Activated CD4-positive, alpha-beta T cell treated with anti-CD3 and anti-CD28 coated beads, Interleukin-2, amount 50 U/mL, for 4 hours (primary cell): Measurements from ENCODE around the gene REPIN1.

Source experiments
- DNase-seq, 2 experiments: peaks; one replicate each; pipeline ENCODE4 v3.0.0-alpha.2; 2020

REPIN1 gene

DNA sequence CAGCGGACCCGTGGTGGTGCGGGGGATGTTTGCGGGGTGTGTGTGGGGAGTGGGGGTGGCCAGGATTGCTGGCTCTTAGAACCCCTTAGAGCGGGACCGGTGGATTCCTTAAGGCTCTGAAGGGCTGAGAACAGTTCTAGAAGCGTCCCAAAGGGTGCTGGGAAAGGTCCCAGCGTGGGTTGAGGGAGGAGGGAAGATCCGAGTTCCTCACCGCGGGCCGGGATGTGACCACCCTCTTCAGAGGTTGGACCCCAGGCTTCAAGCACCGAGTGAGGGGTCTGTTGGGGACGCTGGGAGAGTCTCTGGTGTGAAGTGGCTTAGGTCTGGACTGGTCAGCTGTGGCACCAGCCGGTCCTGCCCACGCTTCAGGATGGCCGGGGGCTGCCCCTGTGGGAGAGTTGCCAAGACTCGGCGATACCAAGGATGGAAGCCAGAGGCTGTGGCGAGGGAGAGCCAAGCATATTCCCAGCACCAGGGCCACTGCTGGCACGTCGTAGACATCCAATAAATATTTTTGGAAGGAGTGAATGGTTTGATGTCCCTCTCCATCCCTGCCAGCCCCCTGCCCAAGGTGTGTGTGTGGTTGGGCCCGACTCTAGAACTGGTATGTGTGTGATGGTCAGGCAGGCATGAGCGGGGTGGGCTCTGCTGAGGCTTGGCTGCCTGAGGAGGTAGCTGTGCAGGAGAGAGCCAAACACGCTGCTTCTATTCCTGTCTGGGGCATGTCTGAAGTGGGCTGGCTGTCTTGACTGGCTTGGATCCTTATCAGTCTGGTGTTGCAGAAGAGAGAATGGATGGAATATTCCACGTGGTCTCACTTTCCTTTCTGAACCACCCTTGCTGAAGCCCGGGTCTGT is 29.7 kb downstream of the REPIN1 start:
- DNase-seq = no peak

DNA sequence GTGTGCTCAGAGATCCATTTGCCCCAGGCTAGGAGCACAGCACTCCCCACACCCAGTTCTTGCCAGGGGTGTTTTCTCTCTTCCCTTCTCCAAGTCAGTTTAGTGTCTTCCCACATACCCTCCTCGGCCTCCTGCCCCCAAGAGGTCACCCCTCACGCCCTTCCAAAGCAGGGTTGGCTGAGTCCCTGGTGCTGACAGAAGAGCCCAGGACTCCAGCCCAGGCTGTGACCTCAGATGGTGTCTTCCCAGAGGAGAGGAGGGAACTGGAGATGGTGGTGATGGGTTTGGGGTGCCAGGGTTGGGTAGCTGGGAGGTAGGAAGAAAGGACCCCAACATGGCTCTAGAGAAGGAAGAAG is 30.3 kb downstream of the REPIN1 start:
- no peak for DNase-seq

DNA sequence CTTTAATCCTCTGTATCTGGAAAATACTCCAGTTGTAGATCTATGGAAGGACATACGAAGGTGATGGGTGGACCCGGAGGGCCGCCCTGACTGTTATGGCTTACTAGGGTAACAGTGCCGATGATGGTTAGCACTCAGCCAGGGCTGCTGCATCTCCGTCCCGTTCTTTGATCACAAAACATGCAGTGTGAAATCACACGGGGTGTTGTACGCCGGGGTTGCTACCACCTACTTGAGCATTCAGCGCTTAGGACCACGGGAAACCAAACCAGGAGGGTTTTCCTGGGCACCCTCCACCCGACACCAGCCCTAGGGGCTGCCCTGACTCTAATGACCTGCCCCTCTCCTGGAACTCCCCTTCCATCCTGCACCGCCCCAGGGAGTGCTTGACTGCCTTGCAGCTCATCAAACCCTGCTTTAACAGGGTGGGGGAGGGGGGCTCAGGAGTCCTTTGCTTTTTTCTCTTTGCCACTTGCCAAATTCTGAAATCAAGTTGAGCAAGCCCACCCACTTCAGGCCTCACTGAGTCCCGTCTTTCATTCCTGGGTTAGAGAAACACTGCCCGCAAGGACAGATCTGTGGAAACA is 30.9 kb downstream of the REPIN1 start:
- no peak for DNase-seq

DNA sequence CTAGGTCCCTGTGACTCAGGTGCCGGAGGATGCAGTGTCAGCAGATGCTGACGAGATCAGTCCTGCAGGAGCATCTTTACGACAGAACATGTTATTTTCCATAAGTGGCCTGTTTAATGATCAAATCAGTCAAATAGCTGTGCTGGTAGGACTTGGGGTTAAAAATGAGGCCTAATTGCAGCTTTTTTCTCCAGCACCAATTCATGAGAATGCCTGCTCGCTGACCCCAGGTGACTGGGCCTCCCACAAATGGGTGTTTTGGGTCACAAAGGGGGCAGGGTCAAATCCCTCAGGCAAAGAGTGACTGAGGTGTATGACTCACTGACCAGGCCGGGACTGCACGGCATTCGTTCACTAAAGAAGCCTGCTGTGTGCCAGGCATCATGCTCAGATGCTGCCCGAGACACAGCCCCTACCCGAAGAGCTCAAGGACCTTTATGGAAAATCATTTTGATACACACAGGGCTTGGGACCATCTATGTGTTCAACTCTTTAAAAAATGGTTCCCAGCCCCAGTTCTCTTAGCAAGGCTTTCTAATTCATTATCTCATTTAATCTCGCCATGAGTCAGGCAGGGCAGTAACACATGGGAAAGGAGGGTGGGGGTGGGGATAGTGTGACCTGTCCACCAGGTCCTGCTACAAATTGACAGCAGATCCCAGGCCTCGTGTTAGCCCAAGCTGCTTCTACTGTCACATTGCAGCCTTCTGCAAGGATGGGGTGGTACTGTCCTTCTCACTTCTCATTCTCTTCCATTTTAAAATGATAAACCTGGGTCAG is 31.6 kb downstream of the REPIN1 start:
- DNase-seq = no peak

DNA sequence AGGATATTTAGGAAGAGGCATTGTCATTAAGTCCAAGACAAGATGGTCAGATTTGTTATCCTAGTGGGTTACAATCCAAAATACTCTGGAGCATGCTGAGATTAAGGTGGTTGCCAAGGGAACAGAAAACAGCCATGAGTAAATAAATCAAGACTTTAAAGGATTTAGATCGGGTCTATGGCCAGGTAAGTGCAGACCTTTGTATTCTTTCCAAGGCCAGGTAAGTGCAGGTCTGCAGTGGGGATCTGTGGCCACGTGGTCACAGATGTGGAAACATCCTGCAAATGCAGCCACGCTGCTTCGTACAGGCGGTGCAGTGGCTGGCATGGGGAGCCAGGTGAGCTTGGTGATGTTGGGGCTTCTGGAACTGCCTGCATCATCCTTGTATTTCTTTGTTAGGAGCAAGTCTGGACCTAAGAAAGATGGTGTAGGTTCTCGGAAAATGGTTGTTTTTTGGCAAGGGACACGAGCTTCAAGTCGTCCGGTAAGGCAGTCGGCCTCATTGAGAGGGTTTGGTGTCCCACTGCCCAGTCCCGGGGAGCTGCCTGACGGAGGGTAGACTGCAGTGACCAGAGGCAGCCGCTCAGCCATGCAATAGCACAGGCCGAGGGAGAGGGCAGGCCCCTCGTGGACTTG is 32.3 kb downstream of the REPIN1 start:
- no peak for DNase-seq

DNA sequence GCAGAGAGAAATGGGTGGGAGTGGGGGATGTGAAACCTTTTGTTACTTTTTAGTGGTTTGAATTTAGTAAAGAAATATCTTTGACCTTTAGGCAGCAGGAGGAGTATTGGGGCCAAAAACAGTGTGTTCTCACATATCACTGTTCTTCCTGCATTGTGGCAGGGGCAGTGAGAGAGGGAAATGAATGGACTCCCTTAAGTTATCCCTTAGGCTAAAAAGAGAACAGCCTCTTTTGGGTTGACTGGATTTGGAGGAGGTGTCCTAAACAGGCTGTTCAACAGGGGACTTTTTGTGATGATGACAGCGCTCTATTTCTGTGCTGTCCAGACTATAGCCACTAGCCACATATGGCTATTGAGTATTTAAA is 32.8 kb downstream of the REPIN1 start:
- DNase-seq = no peak

DNA sequence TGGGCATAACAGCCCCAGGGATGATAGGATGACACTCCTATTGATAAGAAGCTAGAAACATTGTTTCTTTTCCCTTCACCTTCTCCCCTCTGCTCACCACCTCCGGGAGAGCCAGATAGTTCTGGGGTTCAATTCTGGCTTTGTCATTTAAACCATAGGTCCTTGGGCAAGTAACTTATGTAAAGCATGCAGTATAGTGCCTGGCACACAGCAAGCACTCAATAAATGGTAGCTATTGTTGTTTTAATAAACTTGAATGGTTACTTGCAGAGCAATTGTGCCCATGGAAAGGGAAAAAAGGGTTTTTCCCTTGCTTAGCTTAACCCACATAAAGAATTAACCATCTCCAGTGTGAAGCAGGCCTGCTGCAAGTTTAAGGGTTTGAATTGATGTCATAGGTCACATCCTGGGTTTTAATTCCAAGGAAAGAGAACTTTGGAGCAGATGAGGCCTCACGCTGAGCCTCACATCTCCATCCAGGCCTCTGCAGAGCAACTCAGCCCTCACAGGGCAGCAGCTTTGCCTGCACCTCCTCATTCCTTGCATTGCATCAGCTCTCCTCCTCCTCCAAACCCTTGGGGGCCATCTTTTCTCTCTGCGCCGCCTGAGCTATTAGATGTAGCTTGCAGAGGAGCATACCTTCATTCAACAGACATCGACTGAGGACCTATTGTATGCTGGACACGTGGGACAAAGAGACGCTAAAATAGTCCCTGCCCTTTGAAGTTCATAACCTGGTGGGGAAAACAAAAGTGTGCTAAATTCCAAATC is 33.4 kb downstream of the REPIN1 start:
- no peak for DNase-seq

DNA sequence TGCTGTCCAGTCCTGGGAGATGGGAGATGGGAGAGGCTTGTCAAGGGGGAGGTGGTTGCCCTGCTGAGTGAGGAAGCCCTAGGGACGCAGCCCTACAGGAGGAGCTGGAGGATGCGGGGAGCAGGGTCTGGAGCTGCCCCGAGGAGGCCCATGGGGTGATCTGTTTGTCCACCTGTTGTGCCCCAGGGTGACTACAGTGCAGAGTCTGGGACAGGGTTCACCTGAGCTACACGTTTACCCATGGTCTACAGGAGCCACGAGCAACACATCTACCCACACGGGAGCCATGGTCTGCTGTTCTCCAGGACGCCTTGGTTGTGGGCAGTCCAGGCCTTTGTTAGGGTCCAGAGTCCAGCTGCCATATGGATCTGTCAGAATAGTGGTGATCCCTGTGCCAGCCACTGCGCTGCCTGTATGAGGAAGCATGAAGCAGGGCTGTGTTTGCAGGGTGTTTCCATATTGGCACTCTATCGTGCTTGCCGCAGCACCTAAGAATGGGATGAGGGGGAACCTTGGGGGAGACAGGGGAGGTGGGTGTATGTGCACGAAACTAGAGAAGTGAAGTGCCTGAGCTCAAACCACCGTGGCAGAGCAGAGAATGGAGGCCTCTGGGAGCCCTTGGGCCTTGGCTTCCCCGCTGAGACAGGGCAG is 34.2 kb downstream of the REPIN1 start:
- DNase-seq = no peak

DNA sequence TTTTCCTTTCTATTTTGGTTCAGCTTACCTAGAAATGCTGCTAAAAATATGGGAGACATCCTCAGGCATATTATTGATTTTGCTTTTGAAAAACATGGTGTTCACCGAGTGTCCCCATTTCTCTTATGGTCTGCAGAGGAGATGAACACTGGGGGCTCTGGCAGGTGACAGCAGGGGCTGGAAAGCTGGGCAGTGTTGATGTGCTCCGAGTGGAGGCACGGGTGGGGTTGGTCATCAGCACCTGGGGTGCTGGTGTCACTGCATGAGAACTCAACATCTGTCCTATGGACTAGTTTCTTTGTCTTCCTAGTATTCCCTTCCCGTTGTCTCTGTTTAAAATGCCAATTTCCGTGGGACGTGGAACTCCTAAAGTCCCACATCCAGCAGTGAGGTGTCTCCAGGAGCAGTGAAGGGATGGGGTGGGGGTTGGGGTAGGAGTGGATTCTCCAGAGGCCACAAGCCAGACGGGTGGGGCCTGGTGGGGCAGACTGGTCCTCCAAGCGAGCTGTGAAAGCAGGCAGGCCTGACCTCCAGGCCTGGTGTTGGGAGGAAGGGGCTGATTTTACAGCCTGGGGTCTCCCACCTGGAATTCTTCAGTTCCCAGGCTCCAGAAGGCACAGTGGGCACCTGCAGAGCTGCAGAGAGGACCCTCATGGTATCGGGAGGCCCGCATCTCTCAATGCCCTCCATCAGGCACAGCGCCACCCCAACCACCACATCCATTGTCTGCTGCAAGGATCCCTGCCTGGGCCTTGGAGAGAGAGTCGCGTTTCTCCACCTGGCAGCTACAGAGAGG is 35.0 kb downstream of the REPIN1 start:
- no peak for DNase-seq

DNA sequence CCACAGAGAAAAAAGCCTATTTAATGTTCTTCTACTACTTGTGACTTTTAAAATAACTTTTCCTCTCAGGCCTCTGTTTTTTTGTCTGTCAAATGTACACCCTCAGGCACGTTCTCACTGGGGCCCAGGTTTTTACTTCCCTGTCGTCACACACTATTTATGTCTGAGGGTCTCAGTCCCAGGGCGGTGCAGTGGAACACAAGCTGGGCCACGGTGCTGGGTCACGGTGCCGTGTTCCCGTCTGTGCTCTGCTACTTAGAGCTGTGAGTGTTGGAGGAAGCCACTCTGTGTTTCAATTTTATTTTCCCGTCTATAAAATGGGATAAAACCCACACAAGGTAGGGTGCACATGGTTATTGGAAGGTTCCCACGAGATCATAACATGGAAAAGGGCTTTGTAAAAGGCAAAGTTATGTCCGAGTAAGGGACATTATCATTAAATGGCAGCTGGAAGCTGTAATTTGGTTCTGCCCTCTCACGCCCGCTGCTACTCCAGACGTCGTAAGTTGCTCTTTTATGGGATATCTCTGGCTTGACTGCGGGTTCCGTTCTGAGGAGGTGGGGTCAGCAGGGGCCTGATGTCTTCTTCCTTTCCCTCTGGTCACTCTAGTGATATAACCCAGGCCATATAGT is 35.7 kb downstream of the REPIN1 start:
- DNase-seq = no peak

DNA sequence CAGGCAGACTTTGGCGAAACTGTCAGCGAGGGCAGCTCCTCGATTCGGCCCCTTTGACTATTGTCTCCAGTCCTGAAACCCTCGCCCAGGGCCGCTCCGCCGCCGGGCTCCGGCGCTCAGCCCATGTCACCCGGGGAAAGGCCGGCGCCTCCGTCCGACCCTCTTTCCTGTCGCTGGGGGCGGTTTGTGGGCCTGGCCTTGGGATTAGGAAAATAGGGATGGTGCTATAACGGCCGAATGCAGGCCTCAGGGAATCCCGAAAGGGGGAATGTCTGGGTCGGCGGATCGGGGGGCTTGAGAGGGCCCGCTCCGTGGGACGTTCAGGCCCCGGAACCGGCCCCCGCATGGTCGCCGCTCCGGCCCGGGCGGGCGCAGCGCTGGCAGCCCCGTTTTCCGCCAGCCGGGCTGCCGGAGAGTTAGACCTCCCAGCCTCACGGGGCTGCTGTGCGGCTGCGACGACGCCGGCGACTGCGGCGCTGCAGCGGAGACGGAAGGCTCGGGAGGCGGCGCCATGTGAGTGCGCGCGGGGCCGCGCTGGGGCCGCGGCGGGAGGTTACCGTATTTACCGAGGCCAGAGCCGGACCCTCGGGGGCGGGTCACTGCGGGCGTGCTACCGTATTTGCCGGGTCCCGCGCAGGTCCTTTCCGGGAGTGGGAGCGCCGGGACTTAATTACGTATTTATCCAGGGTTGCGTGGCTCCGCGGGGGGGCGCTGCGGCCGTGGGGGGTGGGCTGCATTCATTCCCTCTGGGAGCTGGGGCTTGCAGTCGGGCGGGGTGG is 36.4 kb downstream of the REPIN1 start:
- DNase-seq = peak; percentile 56 to 57

DNA sequence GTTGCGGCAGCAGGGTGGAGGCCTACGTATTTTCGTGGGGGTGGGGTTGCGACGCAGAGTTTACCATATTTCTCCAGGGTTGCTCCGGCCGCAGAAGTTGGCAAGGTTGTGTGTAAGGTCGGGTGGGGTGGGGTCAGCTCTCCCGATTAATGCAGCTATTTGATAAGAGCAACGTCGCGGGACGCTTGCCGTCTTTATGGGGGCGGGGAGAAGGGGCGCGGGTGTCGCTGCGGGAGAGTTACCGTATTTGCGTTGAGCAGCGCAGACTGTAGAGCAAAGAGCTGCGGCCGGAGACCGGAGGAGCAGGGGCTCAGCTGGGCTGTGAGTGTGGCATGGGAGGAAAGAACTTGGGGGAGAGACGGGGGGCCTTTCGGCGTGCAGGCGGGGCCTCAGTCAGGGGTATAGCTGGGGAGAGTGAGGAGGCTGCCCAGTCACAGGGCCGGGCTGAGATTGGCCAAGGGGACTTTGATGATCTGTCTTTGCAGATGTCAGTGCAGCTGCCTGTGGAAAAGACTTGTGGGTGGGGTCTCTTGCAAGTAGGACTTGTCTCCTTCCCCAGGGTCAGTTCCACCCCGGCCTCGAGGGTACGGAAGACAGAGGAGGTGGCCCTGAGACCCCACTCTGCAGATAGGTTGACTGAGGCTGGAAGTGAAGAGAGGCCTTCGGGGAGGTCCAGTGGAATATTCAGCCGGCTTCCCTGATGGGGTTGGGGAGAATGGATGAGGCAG is 37.1 kb downstream of the REPIN1 start:
- DNase-seq = no peak

DNA sequence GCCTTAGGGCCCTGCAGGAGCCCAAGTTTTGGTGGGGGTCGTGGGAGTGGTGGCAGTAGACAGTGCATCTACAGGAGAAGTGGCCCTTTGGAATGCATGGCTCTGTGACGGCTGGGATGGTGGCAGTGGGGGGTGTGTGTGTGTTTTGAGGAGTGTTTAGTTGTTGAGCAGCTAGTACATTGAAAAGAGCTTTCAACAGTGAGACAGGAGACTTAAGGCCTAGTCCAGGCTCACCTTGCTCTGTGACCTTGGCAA is 37.6 kb downstream of the REPIN1 start:
- no peak for DNase-seq

DNA sequence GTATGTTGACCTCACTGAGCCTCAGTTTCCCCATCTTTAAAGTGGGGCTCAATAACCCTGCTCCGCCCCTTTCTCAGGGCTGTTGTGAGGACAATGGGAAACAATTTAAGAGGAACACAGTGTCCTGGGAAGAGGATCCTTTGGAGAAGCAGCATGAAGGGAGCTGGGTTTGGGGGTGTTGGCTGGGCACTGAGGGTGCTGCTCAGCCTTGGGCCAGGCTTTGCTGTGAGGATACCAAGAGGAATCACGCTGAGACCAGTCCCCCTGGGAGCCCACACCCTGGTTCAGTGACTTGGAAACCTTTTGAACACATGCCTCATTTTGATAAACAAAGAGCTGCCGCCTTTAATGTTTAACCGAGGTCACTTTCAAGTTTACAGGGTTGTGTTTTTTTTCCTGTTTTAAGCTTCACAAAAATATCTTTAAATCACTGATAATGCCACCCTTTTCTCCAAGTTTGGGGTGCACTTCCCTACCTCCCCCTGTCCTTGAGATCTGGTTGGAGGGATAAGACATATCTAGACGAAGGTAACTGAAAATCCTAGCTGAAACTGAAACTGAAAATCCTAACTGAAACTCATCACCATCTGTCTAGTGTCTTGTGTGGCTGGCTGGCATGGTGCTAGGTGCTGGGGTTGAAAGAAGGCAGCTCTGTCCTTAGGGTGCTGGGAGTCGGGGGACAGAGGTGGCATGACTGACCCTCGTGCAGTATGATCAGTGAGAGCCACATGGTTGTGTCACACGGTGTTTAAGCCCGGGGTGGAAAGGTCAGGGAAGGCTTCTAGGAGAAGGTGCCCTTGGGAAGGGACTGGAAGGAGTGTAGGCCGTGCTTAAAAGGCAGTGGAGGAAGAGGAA is 38.2 kb downstream of the REPIN1 start:
- DNase-seq = peak in 1 of 2 experiments; percentile 18

DNA sequence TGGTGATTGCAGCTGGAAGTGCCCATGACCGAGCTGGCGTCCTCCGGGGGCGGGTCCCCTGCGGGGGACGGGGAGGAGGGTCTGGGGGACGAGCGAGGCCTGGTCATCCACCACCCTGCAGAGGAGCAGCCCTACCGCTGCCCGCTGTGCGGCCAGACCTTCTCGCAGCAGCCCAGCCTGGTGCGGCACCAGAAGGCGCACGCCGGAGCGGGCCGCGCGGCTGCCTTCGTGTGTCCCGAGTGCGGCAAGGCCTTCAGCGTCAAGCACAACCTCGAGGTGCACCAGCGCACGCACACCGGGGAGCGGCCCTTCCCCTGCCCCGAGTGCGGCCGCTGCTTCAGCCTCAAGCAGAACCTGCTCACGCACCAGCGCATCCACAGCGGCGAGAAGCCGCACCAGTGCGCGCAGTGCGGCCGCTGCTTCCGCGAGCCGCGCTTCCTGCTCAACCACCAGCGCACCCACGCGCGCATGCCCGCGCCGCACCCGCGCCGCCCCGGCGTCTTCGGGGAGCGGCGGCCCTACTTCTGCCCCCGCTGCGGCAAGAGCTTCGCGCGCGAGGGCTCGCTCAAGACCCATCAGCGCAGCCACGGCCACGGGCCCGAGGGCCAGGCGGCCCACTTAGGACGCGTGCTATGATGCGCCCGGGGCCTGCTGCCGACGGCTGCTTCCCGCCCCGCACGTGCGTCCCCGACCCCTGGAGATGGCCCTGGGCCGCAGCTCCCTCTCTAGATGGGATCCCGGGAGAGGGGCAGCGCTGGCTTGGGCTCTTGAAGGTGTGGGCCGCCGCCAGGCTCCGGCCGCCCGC is 39.2 kb downstream of the REPIN1 start:
- no peak for DNase-seq

DNA sequence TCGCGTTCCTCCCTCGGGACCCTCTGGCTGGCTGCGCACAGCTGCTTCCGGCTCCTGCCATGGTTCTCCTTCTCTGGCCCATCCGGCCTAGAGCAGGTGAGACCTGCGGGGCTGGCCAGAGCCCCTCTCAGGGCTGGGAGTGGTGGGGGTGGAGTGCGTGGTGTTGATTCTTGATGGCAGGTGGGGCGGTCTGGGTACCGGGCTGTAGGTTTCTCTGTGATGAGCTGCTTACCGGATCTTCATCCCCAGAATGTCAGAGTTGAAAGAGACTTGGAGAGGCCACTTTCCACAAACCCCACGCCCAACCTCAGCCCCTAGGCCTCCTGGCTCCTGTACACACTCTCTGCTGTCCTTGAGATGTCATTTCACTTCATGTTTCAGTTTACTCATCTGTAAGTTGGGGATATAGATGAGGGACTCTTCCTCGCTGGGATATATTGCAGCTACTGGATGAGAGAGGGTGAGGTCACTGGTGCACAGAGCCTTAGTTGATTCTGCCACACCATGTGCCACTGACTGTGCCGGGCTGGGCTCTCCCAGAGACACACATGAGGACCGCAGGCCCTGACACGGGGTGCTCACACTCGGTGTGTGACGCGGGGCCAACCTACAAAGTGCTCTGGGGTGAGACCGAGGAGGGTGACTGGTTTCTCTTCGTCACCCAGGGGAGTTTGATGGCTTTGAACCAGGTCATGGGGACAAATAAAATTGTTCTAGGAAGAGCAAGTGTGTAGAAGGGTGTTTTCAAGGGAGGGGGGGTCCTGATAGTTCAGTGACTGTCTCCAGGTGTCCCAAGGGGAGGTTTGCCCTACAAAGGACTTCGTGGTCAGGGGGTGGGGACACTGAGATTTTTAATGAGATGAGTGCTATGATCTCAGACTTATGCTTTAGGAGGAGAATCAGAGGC is 40.0 kb downstream of the REPIN1 start:
- no peak for DNase-seq
